Endothelial cell of umbilical vein (primary cell): Measurements from ENCODE around the gene PLA2G2D. TPM values are rescaled to one million over a fixed set of nuclear protein-coding genes. Genes with fewer than 3 reads are reported as not detected.

ENCODE experiments used
- BruUV-seq: library from RNA; stranded (reverse); fragments of 400-500 nt; replicated peaks from 2 replicates; lab custom pipeline; 2021; lab: Mats Ljungman, UMichigan
- CTCF ChIA-PET: fragments of 300-600, 350-600 bp; sonication (Branson Sonifier 250); formaldehyde crosslinking; loops from one replicate; lab custom pipeline; 2021; ENCODE audit warnings: antibody characterized with exemption, inconsistent platforms; lab: Charles Lee
- POLR2A ChIA-PET: fragments of 300-600, 350-600 bp; sonication (Branson Sonifier 250); formaldehyde crosslinking; loops from one replicate; lab custom pipeline; 2021; ENCODE audit warnings: antibody characterized with exemption, inconsistent platforms; lab: Charles Lee
- DNase-seq: peaks from one replicate; pipeline ENCODE4 v3.0.0-alpha.2; 2011; ENCODE audit warnings: low read depth, low spot score
- FAIRE-seq: peaks from 2 replicates; lab custom pipeline; 2011; peaks lifted over from hg19 to GRCh38; lab: Jason Lieb, UNC
- H2AFZ ChIP-seq: 2 replicates; pipeline ENCODE4 v1.6.0; 2012; ENCODE audit warnings: low read depth, low read length, control low read depth, inconsistent platforms
- H3K27ac ChIP-seq: 2 replicates; pipeline ENCODE4 v1.5.1; 2011; ENCODE audit warnings: low read depth, mild to moderate bottlenecking, control low read depth, low read length, moderate library complexity; ENCODE audit not compliant: insufficient read depth
- H3K27me3 ChIP-seq, 2 experiments: 2 replicates each; pipeline versions ENCODE4 v1.6.0 to v1.6.1; 2011; ENCODE audit warnings: low read length in 2 of 2, mixed read lengths in 1 of 2; ENCODE audit not compliant: control insufficient read depth in 2 of 2, insufficient read depth in 2 of 2
- H3K36me3 ChIP-seq, 2 experiments: 2 replicates in 1 of 2; 3 replicates in 1 of 2; pipeline ENCODE4 v1.5.1; 2011; ENCODE audit warnings: low read length in 2 of 2, mild to moderate bottlenecking in 1 of 2, moderate library complexity in 1 of 2; ENCODE audit not compliant: control insufficient read depth in 2 of 2, insufficient read depth in 2 of 2; ENCODE audit errors: extremely low read depth in 1 of 2
- H3K4me1 ChIP-seq: 3 replicates; pipeline ENCODE4 v1.5.1; 2011; ENCODE audit warnings: mild to moderate bottlenecking, low read length; ENCODE audit not compliant: control insufficient read depth, insufficient read depth; ENCODE audit errors: extremely low read depth
- H3K4me2 ChIP-seq: 2 replicates; pipeline ENCODE4 v1.6.1; 2011; ENCODE audit warnings: low read length, control low read depth, mixed read lengths; ENCODE audit not compliant: insufficient read depth
- H3K4me3 ChIP-seq, 3 experiments: fragments of 200-600 bp in 1 of 3; sonication (generic), shearing (Covaris generic) in 1 of 3; replicated peaks in 1 of 3; 2 replicates each; pipeline ENCODE4 v1.5.1; 2011 to 2016; ENCODE audit warnings: control low read depth in 3 of 3, low read length in 3 of 3, mild to moderate bottlenecking in 2 of 3, inconsistent platforms in 1 of 3, low read depth in 1 of 3, moderate library complexity in 1 of 3; ENCODE audit not compliant: insufficient read depth in 1 of 3
- H3K79me2 ChIP-seq: 2 replicates; pipeline ENCODE4 v1.6.0; 2012; ENCODE audit warnings: low read length, inconsistent platforms; ENCODE audit not compliant: control insufficient read depth, insufficient read depth
- H3K9ac ChIP-seq: replicated peaks from 2 replicates; pipeline ENCODE3; 2011; ENCODE audit warnings: low read length, control low read depth; ENCODE audit not compliant: insufficient read depth; ENCODE audit errors: extremely low read depth
- H3K9me1 ChIP-seq: replicated peaks from 3 replicates; pipeline ENCODE4 v1.6.0; 2011; ENCODE audit warnings: mild to moderate bottlenecking, low read length; ENCODE audit not compliant: control insufficient read depth, insufficient read depth; ENCODE audit errors: extremely low read depth
- H3K9me3 ChIP-seq: replicated peaks from 2 replicates; pipeline ENCODE4 v1.5.1; 2012; ENCODE audit warnings: low read length, inconsistent platforms; ENCODE audit not compliant: control insufficient read depth, insufficient read depth
- H4K20me1 ChIP-seq: replicated peaks from 2 replicates; pipeline ENCODE3; 2011; ENCODE audit warnings: mild to moderate bottlenecking, low read length; ENCODE audit not compliant: control insufficient read depth, insufficient read depth; ENCODE audit errors: extremely low read depth
- EZH2 ChIP-seq: IDR thresholded peaks from 2 replicates; pipeline ENCODE4 v1.6.1; 2012; ENCODE audit warnings: borderline replicate concordance, low read depth, mild to moderate bottlenecking, moderate library complexity, low read length, inconsistent platforms; ENCODE audit not compliant: severe bottlenecking
- FOS ChIP-seq: IDR thresholded peaks from 2 replicates; pipeline ENCODE4 v1.6.1; 2011; ENCODE audit warnings: mild to moderate bottlenecking, low read length, moderate library complexity, borderline replicate concordance; ENCODE audit not compliant: insufficient read depth
- GATA2 ChIP-seq: IDR thresholded peaks from 2 replicates; pipeline ENCODE4 v1.7.0; 2011; ENCODE audit warnings: low read depth, mild to moderate bottlenecking, moderate library complexity, mixed read lengths, low read length; ENCODE audit not compliant: insufficient read length, insufficient read depth
- MYC ChIP-seq: IDR thresholded peaks from one replicate; pipeline ENCODE4 v1.6.1; 2011; ENCODE audit warnings: mild to moderate bottlenecking, low read depth, low read length
- POLR2AphosphoS5 ChIP-seq: IDR thresholded peaks from 2 replicates; pipeline ENCODE4 v1.6.1; 2012; ENCODE audit warnings: low read depth, mild to moderate bottlenecking, control low read depth, low read length, moderate library complexity; ENCODE audit not compliant: insufficient read depth
- dilution Hi-C: fragments of 300-500 bp; cut with MboI; formaldehyde crosslinking; loops from one replicate; pipeline ENCODE4 v1.15.0; 2019; ENCODE audit warnings: low sequenced_read_pairs; ENCODE audit not compliant: extremely low pct_ligation_motif_present
- intact Hi-C: fragments of 100-400 bp; cut with micrococcal nuclease; formaldehyde crosslinking; loops from one replicate; pipeline ENCODE4 v1.10.0; 2022
- polyA plus RNA-seq, 4 experiments: library from polyadenylated mRNA; depleted of rRNA in 3 of 4; stranded (reverse) in 3 of 4; unstranded in 1 of 4; fragments of >200 nt; gene quantifications; 2 replicates each; pipeline versions ENCODE4 v1.2.1 to v1.2.3, GENCODE V29; 2011 to 2012; ENCODE audit warnings: missing spikeins in 1 of 4
- total RNA-seq: library from RNA; stranded (reverse); gene quantifications from 2 replicates; pipeline ENCODE4 v1.2.3, GENCODE V29; 2021
- TF ChIP-seq, protein P1 (sequence below): IDR thresholded peaks from 2 replicates; pipeline ENCODE4 v1.6.1; 2011; ENCODE audit not compliant: insufficient read depth, insufficient read length
- TF ChIP-seq, protein P2 (sequence below), 2 donors: IDR thresholded peaks; 1 replicate in 1 of 2; 2 replicates in 1 of 2; pipeline ENCODE4 v1.5.1; 2011; ENCODE audit warnings: low read length in 2 of 2, mild to moderate bottlenecking in 2 of 2, moderate library complexity in 2 of 2, control low read depth in 1 of 2, inconsistent platforms in 1 of 2, low read depth in 1 of 2; ENCODE audit not compliant: insufficient read depth in 1 of 2; ENCODE audit errors: extremely low read depth in 1 of 2

The PLA2G2D gene
- total and polyA plus RNA-seq, 2 donors (not counting 3 experiments of a cell fraction or from before 2014, with no cell fraction given): not detected

DNA sequence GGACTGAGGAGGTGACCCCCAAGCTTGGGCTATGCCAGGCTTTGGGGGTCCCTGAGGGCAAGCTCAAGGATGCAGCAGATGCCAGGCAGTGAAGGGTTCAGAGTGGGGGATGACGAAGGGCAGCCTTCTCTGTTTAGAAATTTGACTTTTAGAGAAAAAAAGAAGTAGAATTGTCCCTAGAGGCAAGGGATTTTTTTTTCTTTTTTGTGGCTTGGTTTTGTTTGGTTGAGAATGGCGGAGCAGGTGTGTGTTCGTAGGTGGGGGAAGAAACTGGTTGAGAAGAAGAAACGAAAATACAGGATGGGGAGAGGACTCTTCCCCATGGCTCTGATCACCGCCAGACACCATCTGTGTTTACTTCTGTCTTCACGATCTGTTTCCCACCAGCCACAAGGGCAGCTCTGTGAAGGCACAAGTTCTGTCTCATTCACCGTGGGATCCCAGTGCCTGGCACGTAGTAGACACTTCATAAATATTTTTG is 41.1 kb downstream of the PLA2G2D start:
- dilution Hi-C loops: no loop called here
- no peak for DNase-seq
- FAIRE-seq: no peak

More for the DNA sequence above, 41.1 kb downstream of the PLA2G2D start:
- Histone ChIP-seq H3K9me1 (no peaks in the 10 kb centered on the region), H3K4me2 (no peak overlapping the region), H3K79me2 (no peaks in the 10 kb centered on the region), H3K4me3 (no peak overlapping the region), H3K9me3 (no peaks in the 10 kb centered on the region), H3K9ac (no peak overlapping the region), H3K36me3 (no peaks in the 10 kb centered on the region), H3K4me1 (peaks cover 6% of the 10 kb centered on the region), H4K20me1 (no peaks in the 10 kb centered on the region), H3K27ac (no peak overlapping the region), H2AFZ (no peak overlapping the region), H3K27me3 (no peaks in the 10 kb centered on the region)
- ChIA-PET POLR2A (no interaction called here), CTCF (no interaction called here)
- intact Hi-C loops: no loop called here
- no TSS peak for BruUV-seq
- TF ChIP-seq, protein P1, sequence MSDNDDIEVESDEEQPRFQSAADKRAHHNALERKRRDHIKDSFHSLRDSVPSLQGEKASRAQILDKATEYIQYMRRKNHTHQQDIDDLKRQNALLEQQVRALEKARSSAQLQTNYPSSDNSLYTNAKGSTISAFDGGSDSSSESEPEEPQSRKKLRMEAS: no peak
- no peak for TF ChIP-seq POLR2AphosphoS5
- no peak for TF ChIP-seq FOS
- TF ChIP-seq, protein P2, sequence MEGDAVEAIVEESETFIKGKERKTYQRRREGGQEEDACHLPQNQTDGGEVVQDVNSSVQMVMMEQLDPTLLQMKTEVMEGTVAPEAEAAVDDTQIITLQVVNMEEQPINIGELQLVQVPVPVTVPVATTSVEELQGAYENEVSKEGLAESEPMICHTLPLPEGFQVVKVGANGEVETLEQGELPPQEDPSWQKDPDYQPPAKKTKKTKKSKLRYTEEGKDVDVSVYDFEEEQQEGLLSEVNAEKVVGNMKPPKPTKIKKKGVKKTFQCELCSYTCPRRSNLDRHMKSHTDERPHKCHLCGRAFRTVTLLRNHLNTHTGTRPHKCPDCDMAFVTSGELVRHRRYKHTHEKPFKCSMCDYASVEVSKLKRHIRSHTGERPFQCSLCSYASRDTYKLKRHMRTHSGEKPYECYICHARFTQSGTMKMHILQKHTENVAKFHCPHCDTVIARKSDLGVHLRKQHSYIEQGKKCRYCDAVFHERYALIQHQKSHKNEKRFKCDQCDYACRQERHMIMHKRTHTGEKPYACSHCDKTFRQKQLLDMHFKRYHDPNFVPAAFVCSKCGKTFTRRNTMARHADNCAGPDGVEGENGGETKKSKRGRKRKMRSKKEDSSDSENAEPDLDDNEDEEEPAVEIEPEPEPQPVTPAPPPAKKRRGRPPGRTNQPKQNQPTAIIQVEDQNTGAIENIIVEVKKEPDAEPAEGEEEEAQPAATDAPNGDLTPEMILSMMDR (IDR thresholded peaks at IDR 0.05; ENCODE audit: extremely low read depth in 1 of 2, insufficient read depth in 1 of 2, low read depth in 1 of 2, low read length in 2 of 2): no peak
- TF ChIP-seq MYC: no peak
- TF ChIP-seq EZH2: no peak
- TF ChIP-seq GATA2: no peak
